Suprapubic skin (tissue), 4 donors: Measurements from ENCODE around the gene PTCH1. TPM values are rescaled to one million over a fixed set of nuclear protein-coding genes. Genes with fewer than 3 reads are reported as not detected.
A peak's percentile ranks its signal among the peaks of the same experiment; 100 is the strongest.

ENCODE experiments used
- DNase-seq, 2 donors: peaks; one replicate each; pipeline ENCODE4 v3.0.0-alpha.2; 2019; ENCODE audit warnings: low spot score in 2 of 2
- H3K27ac ChIP-seq: fragments of 200-600 bp; sonication (generic); one replicate; pipeline ENCODE4 v1.5.1; 2019
- H3K27me3 ChIP-seq: fragments of 200-600 bp; sonication (generic); one replicate; pipeline ENCODE4 v1.5.1; 2019
- H3K36me3 ChIP-seq: fragments of 200-600 bp; sonication (generic); one replicate; pipeline ENCODE4 v1.5.1; 2019
- H3K4me1 ChIP-seq: fragments of 200-600 bp; sonication (generic); one replicate; pipeline ENCODE4 v1.5.1; 2019
- H3K4me3 ChIP-seq: fragments of 200-600 bp; sonication (generic); one replicate; pipeline ENCODE4 v1.5.1; 2019; ENCODE audit warnings: mild to moderate bottlenecking
- H3K9me3 ChIP-seq: fragments of 200-600 bp; sonication (generic); one replicate; pipeline ENCODE4 v1.5.1; 2019
- CTCF ChIP-seq, 2 donors: fragments of 200-600 bp in 1 of 2; fragments of 450-650 bp in 1 of 2; sonication (generic) in 1 of 2; IDR thresholded peaks; one replicate each; pipeline ENCODE4 v1.5.1; 2016 to 2019; ENCODE audit warnings: antibody characterized with exemption in 2 of 2, mild to moderate bottlenecking in 1 of 2, moderate library complexity in 1 of 2
- EP300 ChIP-seq: sonication (generic); formaldehyde crosslinking; IDR thresholded peaks from one replicate; pipeline ENCODE4 v1.6.1; 2017; ENCODE audit warnings: antibody characterized with exemption
- POLR2A ChIP-seq, 2 donors: fragments of 450-650 bp; IDR thresholded peaks; one replicate each; pipeline ENCODE4 v1.6.1; 2017; ENCODE audit warnings: antibody characterized with exemption in 2 of 2, mild to moderate bottlenecking in 2 of 2, moderate library complexity in 2 of 2
- POLR2AphosphoS5 ChIP-seq, 3 donors: sonication (generic); formaldehyde crosslinking; IDR thresholded peaks; one replicate each; pipeline ENCODE4 v1.6.1; 2017; ENCODE audit warnings: antibody characterized with exemption in 3 of 3
- WGBS: methylation state at CpG from one replicate; pipeline ENCODE4 v1.1.5; 2018; 5-methylcytosine and 5-hydroxymethylcytosine counted together
- total RNA-seq, 4 donors: library from RNA; depleted of rRNA; stranded (reverse); fragments of >200 nt; gene quantifications; one replicate each; pipeline ENCODE4 v1.1.0, GENCODE V29; 2016

Gene PTCH1
- 10 to 100 TPM in 3 of 4 donors, 1 to 10 TPM in 1; 9.9 to 59.0 (median 27.9) TPM for total RNA-seq

- Histone ChIP-seq H3K36me3 (no peaks in the 10 kb centered on the region), H3K27ac (no peak within 1 kb of the TSS), H3K4me1 (peaks cover 22% of the 10 kb centered on the region), H3K27me3 (no peaks in the 10 kb centered on the region), H3K9me3 (no peaks in the 10 kb centered on the region), H3K4me3 (peak within 1 kb of the TSS; percentile 55)
- peak in 1 of 2 donors; percentile 67 for DNase-seq
- 13% methylated on average over 42 of the region's 64 CpGs for WGBS
- TF ChIP-seq POLR2AphosphoS5 (IDR thresholded peaks at IDR 0.05) (peak in 1 of 3 donors; percentile 6), CTCF (IDR thresholded peaks at IDR 0.05) (no peak), EP300 (no peak), POLR2A (IDR thresholded peaks at IDR 0.05) (no peak)
These were observed at the start of gene PTCH1 for GRCh38 chr9:95516734-95517558. PTCH1 (minus strand) TSS chr9:95516971.

DNA sequence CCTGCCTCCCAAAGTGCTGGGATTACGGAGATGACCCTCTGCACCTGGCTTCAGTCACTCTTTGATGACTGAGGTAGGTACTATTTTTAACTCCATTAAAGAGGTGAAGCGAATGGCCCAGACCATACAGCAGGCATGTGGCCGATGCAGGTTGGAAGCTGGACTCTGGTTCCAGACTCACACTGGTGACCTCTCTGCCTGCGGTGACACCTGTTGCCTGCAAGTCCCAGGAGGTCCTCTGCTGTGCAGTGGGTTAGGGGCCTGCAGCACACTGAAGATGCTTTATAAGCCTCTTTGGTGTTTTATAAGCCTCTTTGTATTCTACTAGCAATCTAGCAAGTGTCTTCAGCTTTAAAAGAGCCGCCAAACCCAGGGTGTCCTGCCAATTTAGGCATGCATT, 49.2 kb upstream of the PTCH1 start:
- H3K36me3 ChIP-seq: no peaks in the 10 kb centered on the region
- peaks cover 7% of the 10 kb centered on the region for H3K4me1 ChIP-seq
- H3K27ac ChIP-seq: no peak overlapping the region
- DNase-seq: no peak
- H3K27me3 ChIP-seq: peaks cover 25% of the 10 kb centered on the region
- no peaks in the 10 kb centered on the region for H3K9me3 ChIP-seq
- WGBS: 89% methylated on average over 5 of the region's 5 CpGs
- no peak overlapping the region for H3K4me3 ChIP-seq
- TF ChIP-seq EP300 (no peak), POLR2AphosphoS5 (IDR thresholded peaks at IDR 0.05) (no peak), CTCF (IDR thresholded peaks at IDR 0.05) (no peak), POLR2A (IDR thresholded peaks at IDR 0.05) (no peak)

GRCh38 chr9:95561913-95562312, 45.1 kb upstream of the PTCH1 start:
- DNase-seq: no peak
- no peaks in the 10 kb centered on the region for H3K36me3 ChIP-seq
- no peak for TF ChIP-seq EP300
- no peak for TF ChIP-seq POLR2A (IDR thresholded peaks at IDR 0.05)
- no peak for TF ChIP-seq CTCF (IDR thresholded peaks at IDR 0.05)
- TF ChIP-seq POLR2AphosphoS5 (IDR thresholded peaks at IDR 0.05): no peak
- no peaks in the 10 kb centered on the region for H3K9me3 ChIP-seq
- WGBS: 84% methylated on average over 12 of the region's 12 CpGs
- no peak overlapping the region for H3K4me3 ChIP-seq
- no peaks in the 10 kb centered on the region for H3K4me1 ChIP-seq
- H3K27ac ChIP-seq: no peak overlapping the region
- peaks cover 9% of the 10 kb centered on the region for H3K27me3 ChIP-seq

- peaks cover 38% of the 10 kb centered on the region for H3K27me3 ChIP-seq
- TF ChIP-seq CTCF (IDR thresholded peaks at IDR 0.05) (no peak), POLR2AphosphoS5 (IDR thresholded peaks at IDR 0.05) (no peak), POLR2A (IDR thresholded peaks at IDR 0.05) (no peak)
- no peaks in the 10 kb centered on the region for H3K36me3 ChIP-seq
- H3K4me3 ChIP-seq: no peak overlapping the region
- DNase-seq: no peak
- H3K27ac ChIP-seq: no peak overlapping the region
- no peaks in the 10 kb centered on the region for H3K4me1 ChIP-seq
- WGBS: 96% methylated on average over 11 of the region's 11 CpGs
- H3K9me3 ChIP-seq: no peaks in the 10 kb centered on the region
These were observed 40.4 kb upstream of the PTCH1 start for GRCh38 chr9:95557142-95557541.

DNA sequence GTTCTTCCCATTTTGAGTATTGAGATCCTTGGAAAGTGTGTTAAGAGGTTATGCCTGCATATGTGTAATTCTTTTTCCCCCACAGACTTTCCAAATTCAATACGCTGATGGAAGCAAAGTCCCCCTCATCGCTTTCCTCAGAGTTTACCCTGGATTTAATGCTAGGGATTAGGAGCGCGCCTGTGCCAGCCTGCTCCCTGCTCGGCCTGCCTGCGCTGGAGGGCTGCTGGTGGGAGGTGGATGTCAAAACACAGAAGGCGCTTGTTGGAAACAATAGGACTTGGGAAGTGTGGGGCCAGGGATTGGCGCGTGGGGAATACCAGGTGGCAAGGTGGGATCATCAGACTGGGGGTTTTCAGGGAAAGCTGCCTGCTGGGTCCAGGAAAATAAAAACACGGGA, 39.8 kb upstream of the PTCH1 start:
- no peaks in the 10 kb centered on the region for H3K4me1 ChIP-seq
- TF ChIP-seq POLR2A (IDR thresholded peaks at IDR 0.05) (no peak), POLR2AphosphoS5 (IDR thresholded peaks at IDR 0.05) (no peak), EP300 (no peak)
- H3K36me3 ChIP-seq: no peaks in the 10 kb centered on the region
- WGBS: 68% methylated on average over 10 of the region's 10 CpGs
- DNase-seq: no peak
- no peak overlapping the region for H3K4me3 ChIP-seq
- H3K27me3 ChIP-seq: peaks cover 38% of the 10 kb centered on the region
- no peaks in the 10 kb centered on the region for H3K9me3 ChIP-seq
- no peak overlapping the region for H3K27ac ChIP-seq
